IMR-90 (cell line): ENCODE measurements around the gene DOCK4. TPM values are rescaled to one million over a fixed set of nuclear protein-coding genes. Genes with fewer than 3 reads are reported as not detected.

Experiments
- ATAC-seq: fragments of 200-7000 bp; cut with Tn5 transposase; 2 replicates; pipeline ENCODE4 v1.9.1; 2020; ENCODE audit warnings: low read depth, mild to moderate bottlenecking, moderate library complexity
- BruUV-seq: library from RNA; stranded (reverse); fragments of 400-500 nt; replicated peaks from 2 replicates; lab custom pipeline; 2021; lab: Mats Ljungman, UMichigan
- CTCF ChIA-PET: fragments of 300-600 bp; formaldehyde crosslinking; extraction: SDS; loops from one replicate; lab custom pipeline; 2021; ENCODE audit warnings: antibody characterized with exemption; lab: Yijun Ruan, JAX
- POLR2A ChIA-PET: fragments of 300-600 bp; sonication (Branson Sonifier 250); formaldehyde crosslinking; loops from one replicate; lab custom pipeline; 2022; ENCODE audit warnings: antibody characterized with exemption; ENCODE audit not compliant: unreplicated experiment; lab: Charles Lee
- DNase-seq: peaks from one replicate; pipeline ENCODE4 v3.0.0; 2013
- H2AFZ ChIP-seq: replicated peaks from 2 replicates; pipeline ENCODE3; 2013; ENCODE audit warnings: low read length, mild to moderate bottlenecking; ENCODE audit not compliant: poor library complexity
- H2AK5ac ChIP-seq: 2 replicates; pipeline ENCODE4 v1.6.1; 2013; ENCODE audit warnings: low read depth, low read length, inconsistent platforms
- H2AK9ac ChIP-seq: replicated peaks from 2 replicates; pipeline ENCODE3; 2013; ENCODE audit warnings: mild to moderate bottlenecking, low read depth, low read length, moderate library complexity; ENCODE audit not compliant: poor library complexity
- H2BK120ac ChIP-seq: 2 replicates; pipeline ENCODE4 v1.6.1; 2013; ENCODE audit warnings: low read depth, low read length, inconsistent platforms
- H2BK15ac ChIP-seq: 3 replicates; pipeline ENCODE4 v1.6.1; 2013; ENCODE audit warnings: low read depth, low read length, inconsistent platforms
- H2BK20ac ChIP-seq: 2 replicates; pipeline ENCODE4 v1.6.1; 2013; ENCODE audit warnings: low read depth, mild to moderate bottlenecking, inconsistent platforms, low read length, moderate library complexity
- H2BK5ac ChIP-seq: 2 replicates; pipeline ENCODE4 v1.6.1; 2013; ENCODE audit warnings: mild to moderate bottlenecking, low read depth, low read length, inconsistent platforms; ENCODE audit not compliant: poor library complexity, severe bottlenecking
- H3K14ac ChIP-seq: replicated peaks from 2 replicates; pipeline ENCODE4 v1.6.1; 2013; ENCODE audit warnings: low read depth, low read length, inconsistent platforms
- H3K18ac ChIP-seq: 2 replicates; pipeline ENCODE4 v1.6.1; 2013; ENCODE audit warnings: low read depth, low read length, control low read depth
- H3K23ac ChIP-seq: 2 replicates; pipeline ENCODE4 v1.6.1; 2013; ENCODE audit warnings: low read depth, low read length, inconsistent platforms
- H3K27ac ChIP-seq: 2 replicates; pipeline ENCODE4 v1.5.1; 2013; ENCODE audit warnings: mild to moderate bottlenecking, control low read depth, low read length; ENCODE audit not compliant: insufficient read depth
- H3K27me3 ChIP-seq: 2 replicates; pipeline ENCODE4 v1.6.1; 2013; ENCODE audit warnings: low read length; ENCODE audit not compliant: control insufficient read depth, insufficient read depth
- H3K36me3 ChIP-seq: 2 replicates; pipeline ENCODE4 v1.6.1; 2013; ENCODE audit warnings: low read length, mixed read lengths; ENCODE audit not compliant: control insufficient read depth, insufficient read depth
- H3K4ac ChIP-seq: 2 replicates; pipeline ENCODE4 v1.6.1; 2013; ENCODE audit warnings: low read depth, low read length, inconsistent platforms
- H3K4me1 ChIP-seq: 2 replicates; pipeline ENCODE4 v1.6.1; 2013; ENCODE audit warnings: low read length, mixed read lengths; ENCODE audit not compliant: control insufficient read depth, insufficient read depth
- H3K4me2 ChIP-seq: 2 replicates; pipeline ENCODE4 v1.6.1; 2013; ENCODE audit warnings: low read depth, mild to moderate bottlenecking, control low read depth, low read length, moderate library complexity
- H3K4me3 ChIP-seq: 2 replicates; pipeline ENCODE4 v1.5.1; 2013; ENCODE audit warnings: low read depth, mild to moderate bottlenecking, control low read depth, low read length, moderate library complexity; ENCODE audit not compliant: insufficient read depth
- H3K56ac ChIP-seq: 2 replicates; pipeline ENCODE4 v1.6.1; 2013; ENCODE audit warnings: low read length, inconsistent platforms; ENCODE audit not compliant: insufficient read depth; ENCODE audit errors: extremely low read depth
- H3K79me1 ChIP-seq, 2 experiments: 2 replicates each; pipeline ENCODE4 v1.6.1; 2013; ENCODE audit warnings: low read length in 2 of 2, inconsistent platforms in 1 of 2, low read depth in 1 of 2
- H3K9ac ChIP-seq: 2 replicates; pipeline ENCODE4 v1.6.1; 2013; ENCODE audit warnings: low read depth, low read length, control low read depth
- H3K9me1 ChIP-seq: 2 replicates; pipeline ENCODE4 v1.6.1; 2013; ENCODE audit warnings: low read length, inconsistent platforms; ENCODE audit not compliant: insufficient read depth
- H3K9me3 ChIP-seq: 2 replicates; pipeline ENCODE4 v1.6.1; 2013; ENCODE audit warnings: low read length; ENCODE audit not compliant: control insufficient read depth, insufficient read depth
- H4K20me1 ChIP-seq: 2 replicates; pipeline ENCODE4 v1.6.1; 2013; ENCODE audit warnings: low read length, inconsistent platforms; ENCODE audit not compliant: insufficient read depth
- H4K5ac ChIP-seq: 2 replicates; pipeline ENCODE4 v1.6.1; 2013; ENCODE audit warnings: mild to moderate bottlenecking, low read depth, low read length, control low read depth
- H4K8ac ChIP-seq, 2 experiments: 2 replicates each; pipeline ENCODE4 v1.6.1; 2013; ENCODE audit warnings: low read depth in 2 of 2, low read length in 2 of 2, control low read depth in 1 of 2, inconsistent platforms in 1 of 2
- H4K91ac ChIP-seq: 2 replicates; pipeline ENCODE4 v1.6.1; 2013; ENCODE audit warnings: low read depth, low read length, inconsistent platforms; ENCODE audit not compliant: insufficient read depth
- BHLHE40 ChIP-seq: fragments of 150-350 bp; IDR thresholded peaks from 2 replicates; pipeline ENCODE4 v1.6.1; 2016; ENCODE audit warnings: mild to moderate bottlenecking, low read depth, low read length
- CEBPB ChIP-seq: IDR thresholded peaks from 2 replicates; pipeline ENCODE4 v1.6.1; 2012; ENCODE audit warnings: low read depth, low read length, improper control_type of control experiment
- CHD1 ChIP-seq: IDR thresholded peaks from 2 replicates; pipeline ENCODE4 v1.6.1; 2012; ENCODE audit warnings: low read depth, low read length, improper control_type of control experiment
- FOS ChIP-seq: fragments of 150-350 bp; IDR thresholded peaks from 2 replicates; pipeline ENCODE4 v1.6.1; 2016; ENCODE audit warnings: low read depth, low read length
- MAFK ChIP-seq: IDR thresholded peaks from 2 replicates; pipeline ENCODE4 v1.6.1; 2012; ENCODE audit warnings: low read depth, low read length, improper control_type of control experiment
- MAZ ChIP-seq: IDR thresholded peaks from 2 replicates; pipeline ENCODE4 v1.6.1; 2012; ENCODE audit warnings: low read depth, mild to moderate bottlenecking, low read length, improper control_type of control experiment, moderate library complexity, borderline replicate concordance
- MXI1 ChIP-seq: IDR thresholded peaks from 2 replicates; pipeline ENCODE4 v1.6.1; 2012; ENCODE audit warnings: low read depth, mild to moderate bottlenecking, low read length, moderate library complexity, borderline replicate concordance
- NFE2L2 ChIP-seq: fragments of 150-350 bp; IDR thresholded peaks from 2 replicates; pipeline ENCODE4 v1.6.1; 2016; ENCODE audit warnings: low read depth, mild to moderate bottlenecking, low read length
- POLR2A ChIP-seq: IDR thresholded peaks from 2 replicates; pipeline ENCODE4 v1.6.1; 2012; ENCODE audit warnings: mild to moderate bottlenecking, low read depth, low read length
- RAD21 ChIP-seq: IDR thresholded peaks from 2 replicates; pipeline ENCODE4 v1.6.1; 2012; ENCODE audit warnings: low read length, improper control_type of control experiment
- RCOR1 ChIP-seq: IDR thresholded peaks from 2 replicates; pipeline ENCODE4 v1.6.1; 2012; ENCODE audit warnings: mild to moderate bottlenecking, low read length, improper control_type of control experiment; ENCODE audit not compliant: insufficient replicate concordance
- RFX5 ChIP-seq: IDR thresholded peaks from 2 replicates; pipeline ENCODE4 v1.8.0; 2012; ENCODE audit warnings: low read depth, mild to moderate bottlenecking, low read length, moderate library complexity
- whole genome bisulfite sequencing, 2 experiments: methylation state at CpG; one replicate each; pipeline versions ENCODE4 v1.1.5 to v1.1.7; 2013; ENCODE audit warnings: missing lambda C conversion rate in 2 of 2; ENCODE audit not compliant: insufficient read length in 1 of 2; ENCODE audit errors: extremely low coverage in 2 of 2; 5-methylcytosine and 5-hydroxymethylcytosine counted together
- dilution Hi-C: fragments of 300-500 bp; cut with HindIII; formaldehyde crosslinking; loops from one replicate; pipeline ENCODE4 v1.14.3; 2018; ENCODE audit warnings: low sequenced_read_pairs; ENCODE audit not compliant: unreplicated experiment
- in situ Hi-C: fragments of 300-500 bp; cut with MboI; formaldehyde crosslinking; loops from 3 replicates; pipeline ENCODE4 v1.14.3; 2019; ENCODE audit warnings: low sequenced_read_pairs, inconsistent platforms, mixed read lengths
- intact Hi-C: fragments of 100-400 bp; cut with micrococcal nuclease; formaldehyde crosslinking; loops from 2 replicates; pipeline ENCODE4 v1.10.0; 2022
- polyA plus RNA-seq, 3 experiments: library from polyadenylated mRNA; depleted of rRNA; stranded (reverse); fragments of >200 nt; gene quantifications; 2 replicates each; pipeline ENCODE4 v1.2.3, GENCODE V29; 2012; ENCODE audit warnings: low replicate concordance in 1 of 3
- total RNA-seq: library from RNA; depleted of rRNA; stranded (reverse); fragments of >200 nt; gene quantifications from 2 replicates; pipeline ENCODE4 v1.2.3, GENCODE V29; 2012
- TF ChIP-seq, protein P1 (sequence below): fragments of 150-350 bp; IDR thresholded peaks from 2 replicates; pipeline ENCODE4 v1.6.1; 2017; ENCODE audit warnings: mild to moderate bottlenecking, antibody characterized with exemption, low read length, low read depth
- TF ChIP-seq, protein P2 (sequence below): conservative IDR thresholded peaks from 2 replicates; pipeline ENCODE4 v1.5.1; 2012; ENCODE audit warnings: mild to moderate bottlenecking, low read depth, low read length, improper control_type of control experiment
- TF ChIP-seq, protein P3 (sequence below): fragments of 150-350 bp; IDR thresholded peaks from 2 replicates; pipeline ENCODE4 v1.6.1; 2016; ENCODE audit warnings: low read depth, mild to moderate bottlenecking, low read length, moderate library complexity, borderline replicate concordance

The DOCK4 gene
- total and polyA plus RNA-seq, 2 of the 4 experiments (the other 2 are of a cell fraction), result 4.4 to 12.2 TPM

- dilution Hi-C loops (no loop called here), in situ Hi-C loops (no loop called here), intact Hi-C loops (no loop called here)
- Histone ChIP-seq H3K56ac (no peak overlapping the region), H2BK5ac (no peak overlapping the region), H3K27ac (no peak overlapping the region), H2AFZ (no peak overlapping the region), H4K8ac (no peak overlapping the region), H3K14ac (no peak overlapping the region), H3K4me1 (peaks cover 5% of the 10 kb centered on the region), H3K4me3 (no peak overlapping the region), H3K79me1 (no peaks in the 10 kb centered on the region), H3K36me3 (peaks cover 10% of the 10 kb centered on the region), H2BK120ac (no peak overlapping the region), H3K27me3 (no peaks in the 10 kb centered on the region), H3K23ac (no peak overlapping the region), H2BK15ac (no peak overlapping the region), H3K9me1 (peaks cover 3% of the 10 kb centered on the region; the same call in 1 of the 2 replicates), H4K91ac (no peak overlapping the region), H3K9me3 (no peaks in the 10 kb centered on the region), H2AK9ac (no peak overlapping the region), H3K18ac (no peak overlapping the region), H4K5ac (no peak overlapping the region), H2AK5ac (no peak overlapping the region), H4K20me1 (no peaks in the 10 kb centered on the region), H3K4ac (no peak overlapping the region), H2BK20ac (no peak overlapping the region), H3K9ac (no peak overlapping the region), H3K4me2 (no peak overlapping the region)
- ATAC-seq (no peak), DNase-seq (no peak)
- no TSS peak for BruUV-seq
- ChIA-PET CTCF (interaction anchor here (1.0 kb wide), 1 partner anchor 13 kb away, joined by 4 read pairs; no protein-coding TSS in a partner anchor), POLR2A (no interaction called here)
- TF ChIP-seq NFE2L2, result no peak
- TF ChIP-seq, protein P1, sequence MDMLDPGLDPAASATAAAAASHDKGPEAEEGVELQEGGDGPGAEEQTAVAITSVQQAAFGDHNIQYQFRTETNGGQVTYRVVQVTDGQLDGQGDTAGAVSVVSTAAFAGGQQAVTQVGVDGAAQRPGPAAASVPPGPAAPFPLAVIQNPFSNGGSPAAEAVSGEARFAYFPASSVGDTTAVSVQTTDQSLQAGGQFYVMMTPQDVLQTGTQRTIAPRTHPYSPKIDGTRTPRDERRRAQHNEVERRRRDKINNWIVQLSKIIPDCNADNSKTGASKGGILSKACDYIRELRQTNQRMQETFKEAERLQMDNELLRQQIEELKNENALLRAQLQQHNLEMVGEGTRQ, result no peak
- no peak for TF ChIP-seq CEBPB
- no peak for TF ChIP-seq FOS
- TF ChIP-seq RAD21, result no peak
- no peak for TF ChIP-seq POLR2A
- no peak for TF ChIP-seq RCOR1
- TF ChIP-seq, protein P2, sequence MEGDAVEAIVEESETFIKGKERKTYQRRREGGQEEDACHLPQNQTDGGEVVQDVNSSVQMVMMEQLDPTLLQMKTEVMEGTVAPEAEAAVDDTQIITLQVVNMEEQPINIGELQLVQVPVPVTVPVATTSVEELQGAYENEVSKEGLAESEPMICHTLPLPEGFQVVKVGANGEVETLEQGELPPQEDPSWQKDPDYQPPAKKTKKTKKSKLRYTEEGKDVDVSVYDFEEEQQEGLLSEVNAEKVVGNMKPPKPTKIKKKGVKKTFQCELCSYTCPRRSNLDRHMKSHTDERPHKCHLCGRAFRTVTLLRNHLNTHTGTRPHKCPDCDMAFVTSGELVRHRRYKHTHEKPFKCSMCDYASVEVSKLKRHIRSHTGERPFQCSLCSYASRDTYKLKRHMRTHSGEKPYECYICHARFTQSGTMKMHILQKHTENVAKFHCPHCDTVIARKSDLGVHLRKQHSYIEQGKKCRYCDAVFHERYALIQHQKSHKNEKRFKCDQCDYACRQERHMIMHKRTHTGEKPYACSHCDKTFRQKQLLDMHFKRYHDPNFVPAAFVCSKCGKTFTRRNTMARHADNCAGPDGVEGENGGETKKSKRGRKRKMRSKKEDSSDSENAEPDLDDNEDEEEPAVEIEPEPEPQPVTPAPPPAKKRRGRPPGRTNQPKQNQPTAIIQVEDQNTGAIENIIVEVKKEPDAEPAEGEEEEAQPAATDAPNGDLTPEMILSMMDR, result no peak
- no peak for TF ChIP-seq MXI1
- TF ChIP-seq, protein P3, sequence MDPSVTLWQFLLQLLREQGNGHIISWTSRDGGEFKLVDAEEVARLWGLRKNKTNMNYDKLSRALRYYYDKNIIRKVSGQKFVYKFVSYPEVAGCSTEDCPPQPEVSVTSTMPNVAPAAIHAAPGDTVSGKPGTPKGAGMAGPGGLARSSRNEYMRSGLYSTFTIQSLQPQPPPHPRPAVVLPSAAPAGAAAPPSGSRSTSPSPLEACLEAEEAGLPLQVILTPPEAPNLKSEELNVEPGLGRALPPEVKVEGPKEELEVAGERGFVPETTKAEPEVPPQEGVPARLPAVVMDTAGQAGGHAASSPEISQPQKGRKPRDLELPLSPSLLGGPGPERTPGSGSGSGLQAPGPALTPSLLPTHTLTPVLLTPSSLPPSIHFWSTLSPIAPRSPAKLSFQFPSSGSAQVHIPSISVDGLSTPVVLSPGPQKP, result no peak
- no peak for TF ChIP-seq BHLHE40
- TF ChIP-seq RFX5, result no peak
- TF ChIP-seq CHD1, result no peak
- no peak for TF ChIP-seq MAFK
- no peak for TF ChIP-seq MAZ
- 100% methylated on average over 1 of the region's 2 CpGs; no CpG with 5 or more reads in 1 of the 2 experiments for WGBS, 2 experiments
Measured at GRCh38 chr7:111866787-111867186, 339.4 kb downstream of the DOCK4 start.
